ENCODE results near the gene KCNK5.

The KCNK5 gene

GRCh38 chr6:39170389-39170788 is 58.9 kb downstream of the KCNK5 start:
- no peak for FAIRE-seq

- no peak for FAIRE-seq
Measured at GRCh38 chr6:39169448-39170344, 59.6 kb downstream of the KCNK5 start.

DNA sequence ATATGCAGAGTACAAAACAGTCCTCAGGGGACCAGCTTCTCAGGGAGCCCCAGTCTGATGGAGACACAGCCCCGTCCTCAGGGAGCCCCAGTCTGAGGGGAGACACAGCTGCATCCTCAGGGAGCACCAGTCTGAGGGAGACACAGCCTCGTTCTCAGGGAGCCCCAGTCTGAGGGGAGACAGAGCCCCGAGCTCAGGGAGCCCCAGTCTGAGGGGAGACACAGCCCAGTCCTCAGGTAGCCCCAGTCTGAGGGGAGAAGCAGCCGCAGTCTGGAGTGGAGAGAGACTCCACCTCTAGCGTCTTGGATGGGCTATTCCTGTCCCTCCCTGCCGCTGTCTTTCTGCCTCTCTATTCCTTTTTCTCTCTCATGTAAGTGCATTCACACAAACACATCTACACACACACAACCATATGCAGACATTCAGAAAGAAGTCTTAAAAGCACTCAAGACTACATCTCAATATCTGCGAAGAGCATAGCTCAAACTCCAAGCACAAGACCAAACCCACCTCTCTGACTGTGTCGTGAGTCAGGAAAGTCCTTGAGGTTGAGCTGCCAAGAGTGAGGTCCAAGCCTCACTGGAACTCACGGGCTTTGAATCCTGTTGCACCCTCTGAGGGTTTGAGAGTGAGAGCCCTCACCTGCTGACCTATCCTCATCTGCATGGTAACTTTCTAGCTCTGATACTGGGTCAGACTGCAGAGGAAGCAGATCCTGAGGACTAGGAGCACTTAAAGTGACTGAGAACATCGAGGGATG is 61.2 kb downstream of the KCNK5 start:
- no peak for FAIRE-seq

GRCh38 chr6:39167321-39167720 is 62.0 kb downstream of the KCNK5 start:
- FAIRE-seq: no peak

DNA sequence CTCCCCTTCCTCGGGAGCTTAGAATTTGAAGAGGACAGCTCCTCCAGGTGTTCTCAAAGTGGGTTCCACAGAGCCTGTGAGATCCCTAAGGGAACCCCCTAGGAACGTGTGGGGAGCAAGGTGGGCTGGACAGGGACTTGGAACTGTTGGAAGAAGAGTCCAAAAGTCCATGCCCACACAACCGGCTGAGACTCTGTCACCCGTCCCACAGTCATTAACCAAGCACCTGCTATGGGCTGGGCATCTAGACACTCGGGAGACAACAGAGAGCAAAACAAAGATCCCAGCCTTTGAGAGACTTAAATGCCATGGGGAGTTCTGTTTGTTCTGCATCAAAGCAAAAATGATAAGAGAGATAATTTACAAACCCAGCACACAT is 62.4 kb downstream of the KCNK5 start:
- no peak for FAIRE-seq

GRCh38 chr6:39166189-39166911 is 62.9 kb downstream of the KCNK5 start:
- FAIRE-seq: no peak

- no peak for FAIRE-seq
Measured at GRCh38 chr6:39157511-39157910, 71.8 kb downstream of the KCNK5 start.

- FAIRE-seq: no peak
Measured at GRCh38 chr6:39156801-39157200, 72.5 kb downstream of the KCNK5 start.

- no peak for FAIRE-seq
Measured at GRCh38 chr6:39154705-39155104, 74.6 kb downstream of the KCNK5 start.

GRCh38 chr6:39153766-39154397 is 75.4 kb downstream of the KCNK5 start:
- FAIRE-seq: no peak

DNA sequence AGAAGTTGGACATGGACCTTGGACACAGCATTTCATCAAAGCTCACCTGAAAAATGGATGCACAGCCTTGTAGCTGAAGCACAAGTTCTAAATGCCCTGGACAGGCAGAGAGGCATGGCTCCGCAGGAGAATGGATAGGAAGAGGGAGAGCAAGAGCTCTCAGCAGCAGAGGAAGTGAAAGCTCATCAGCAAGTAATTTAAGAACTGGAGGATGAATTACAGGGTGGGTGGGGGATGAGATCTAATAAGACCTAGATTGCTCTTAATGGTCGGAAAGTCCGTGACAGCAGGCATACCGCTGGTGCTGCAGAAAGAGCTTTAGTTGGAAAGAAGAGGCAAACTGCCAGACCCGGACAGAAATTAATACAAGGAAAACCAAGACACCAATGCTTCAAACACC is 77.0 kb downstream of the KCNK5 start:
- no peak for FAIRE-seq

- FAIRE-seq: no peak
Measured at GRCh38 chr6:39151211-39151610, 78.1 kb downstream of the KCNK5 start.

DNA sequence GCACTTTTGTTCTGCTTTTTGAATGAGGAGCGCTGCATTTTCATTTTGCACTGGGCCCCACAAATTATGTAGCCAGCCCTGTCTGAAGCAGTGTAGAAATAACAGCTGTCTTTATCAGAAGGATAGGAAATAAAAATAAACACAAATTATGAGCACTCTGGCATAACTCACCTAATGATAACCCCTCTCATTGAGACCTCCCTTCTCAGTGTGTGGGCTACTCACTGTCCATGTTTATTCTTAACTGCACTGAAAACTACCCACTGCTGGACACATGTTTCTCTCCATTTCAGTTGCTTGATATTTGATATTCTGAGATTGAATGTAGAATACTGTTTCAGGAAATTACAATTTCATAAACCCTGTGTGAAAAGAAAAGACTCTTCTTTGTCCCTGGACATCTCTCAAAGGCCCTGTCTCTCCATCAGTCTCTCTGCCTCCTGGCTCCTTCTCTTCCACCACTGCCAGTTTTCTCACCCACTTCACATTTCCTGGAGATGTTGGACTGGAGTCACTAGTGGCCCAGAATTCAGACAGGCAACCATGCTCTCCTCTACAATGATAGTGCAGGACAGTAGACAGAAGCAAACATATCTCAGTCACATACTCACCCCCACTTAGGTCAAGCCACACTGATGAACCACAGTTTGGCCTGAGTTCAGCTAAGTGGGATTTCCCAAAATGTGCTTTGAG is 84.6 kb downstream of the KCNK5 start:
- no peak for FAIRE-seq

- FAIRE-seq: no peak
Measured at GRCh38 chr6:39143238-39143930, 85.9 kb downstream of the KCNK5 start.

DNA sequence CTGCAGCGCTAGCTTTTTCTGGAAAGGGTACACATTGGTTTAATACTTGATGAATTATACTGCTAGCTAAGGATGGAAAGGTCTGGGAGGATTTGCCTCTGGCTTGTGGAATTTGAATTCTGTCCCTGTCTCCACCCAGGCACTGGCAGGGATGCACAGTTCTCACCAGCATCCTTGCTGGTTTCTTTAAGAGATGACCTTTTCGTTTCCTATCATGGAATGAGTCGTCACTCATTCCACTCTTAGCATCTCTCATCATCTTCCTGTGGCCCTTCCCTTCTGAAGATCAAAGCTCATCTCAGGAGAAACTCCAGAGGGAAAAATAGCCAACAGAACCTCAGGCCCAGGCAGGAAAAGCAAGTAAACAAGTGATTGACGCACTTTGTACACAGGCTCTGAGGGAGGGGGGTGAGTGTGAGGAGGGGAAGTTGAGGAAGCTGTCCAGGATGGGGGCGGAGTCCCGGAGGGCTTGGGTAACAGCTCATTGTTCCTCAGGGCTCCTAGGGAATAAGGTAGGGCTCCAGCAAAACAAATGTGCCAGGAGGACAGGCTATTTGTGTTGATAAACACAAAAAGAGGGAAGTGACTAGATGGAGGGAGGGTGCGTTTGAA is 88.6 kb downstream of the KCNK5 start:
- FAIRE-seq: no peak

Data from colon (tissue), 2 donors.